Lower leg skin (tissue), 4 donors: ENCODE results near the gene MUC22. TPM values are rescaled to one million over a fixed set of nuclear protein-coding genes. Genes with fewer than 3 reads are reported as not detected.
"Not testable (repeated sequence)": the region's sequence is repeated elsewhere in the genome, so short reads cannot be mapped to it uniquely, and the experiment has no call there.

Experiments used
- DNase-seq, 2 donors: peaks; one replicate each; pipeline ENCODE4 v3.0.0-alpha.2; 2019; ENCODE audit warnings: low spot score in 2 of 2
- H3K4me3 ChIP-seq: fragments of 200-600 bp; sonication (generic); 2 replicates; pipeline ENCODE4 v1.5.1; 2017; ENCODE audit warnings: mild to moderate bottlenecking, low read depth; ENCODE audit not compliant: poor library complexity, severe bottlenecking
- POLR2A ChIP-seq, 2 donors: fragments of 450-650 bp; IDR thresholded peaks; one replicate each; pipeline ENCODE4 v1.6.1; 2016 to 2017; ENCODE audit warnings: antibody characterized with exemption in 2 of 2, mild to moderate bottlenecking in 1 of 2, moderate library complexity in 1 of 2
- WGBS, 2 donors: methylation state at CpG; one replicate each; pipeline ENCODE4 v1.1.5; 2018; 5-methylcytosine and 5-hydroxymethylcytosine counted together
- intact Hi-C: fragments of 100-400 bp; cut with DNase I; formaldehyde crosslinking; loops from one replicate; pipeline ENCODE4 v1.15.0; 2023; ENCODE audit warnings: low total_unique reads
- total RNA-seq, 4 donors: library from RNA; depleted of rRNA; stranded (reverse); fragments of >200 nt; gene quantifications; one replicate each; pipeline ENCODE4 v1.1.0, GENCODE V29; 2016
- TF ChIP-seq, protein P1 (sequence below), 3 donors: fragments of 450-650 bp; IDR thresholded peaks; one replicate each; pipeline ENCODE4 v1.5.1; 2016; ENCODE audit warnings: antibody characterized with exemption in 3 of 3, mild to moderate bottlenecking in 3 of 3, moderate library complexity in 2 of 3

The MUC22 gene
- total RNA-seq, 4 donors from 2014 or later: not detected

- no peak overlapping the region for H3K4me3 ChIP-seq
- DNase-seq: no peak
- TF ChIP-seq, protein P1, sequence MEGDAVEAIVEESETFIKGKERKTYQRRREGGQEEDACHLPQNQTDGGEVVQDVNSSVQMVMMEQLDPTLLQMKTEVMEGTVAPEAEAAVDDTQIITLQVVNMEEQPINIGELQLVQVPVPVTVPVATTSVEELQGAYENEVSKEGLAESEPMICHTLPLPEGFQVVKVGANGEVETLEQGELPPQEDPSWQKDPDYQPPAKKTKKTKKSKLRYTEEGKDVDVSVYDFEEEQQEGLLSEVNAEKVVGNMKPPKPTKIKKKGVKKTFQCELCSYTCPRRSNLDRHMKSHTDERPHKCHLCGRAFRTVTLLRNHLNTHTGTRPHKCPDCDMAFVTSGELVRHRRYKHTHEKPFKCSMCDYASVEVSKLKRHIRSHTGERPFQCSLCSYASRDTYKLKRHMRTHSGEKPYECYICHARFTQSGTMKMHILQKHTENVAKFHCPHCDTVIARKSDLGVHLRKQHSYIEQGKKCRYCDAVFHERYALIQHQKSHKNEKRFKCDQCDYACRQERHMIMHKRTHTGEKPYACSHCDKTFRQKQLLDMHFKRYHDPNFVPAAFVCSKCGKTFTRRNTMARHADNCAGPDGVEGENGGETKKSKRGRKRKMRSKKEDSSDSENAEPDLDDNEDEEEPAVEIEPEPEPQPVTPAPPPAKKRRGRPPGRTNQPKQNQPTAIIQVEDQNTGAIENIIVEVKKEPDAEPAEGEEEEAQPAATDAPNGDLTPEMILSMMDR (IDR thresholded peaks at IDR 0.05): no peak
- no peak for TF ChIP-seq POLR2A (IDR thresholded peaks at IDR 0.05)
- 85% methylated on average over 8 of the region's 8 CpGs for WGBS, 2 donors
- intact Hi-C loops: no loop called here
Observed at GRCh38 chr6:31038559-31038958, 28.3 kb downstream of the MUC22 start.

GRCh38 chr6:31040801-31041200 lies 30.5 kb downstream of the MUC22 start:
- DNase-seq: no peak
- WGBS, 2 donors: 82 to 85% methylated on average over 7 of the region's 7 CpGs
- no peak overlapping the region for H3K4me3 ChIP-seq
- intact Hi-C loops: no loop called here
- no peak for TF ChIP-seq POLR2A (IDR thresholded peaks at IDR 0.05)

DNA sequence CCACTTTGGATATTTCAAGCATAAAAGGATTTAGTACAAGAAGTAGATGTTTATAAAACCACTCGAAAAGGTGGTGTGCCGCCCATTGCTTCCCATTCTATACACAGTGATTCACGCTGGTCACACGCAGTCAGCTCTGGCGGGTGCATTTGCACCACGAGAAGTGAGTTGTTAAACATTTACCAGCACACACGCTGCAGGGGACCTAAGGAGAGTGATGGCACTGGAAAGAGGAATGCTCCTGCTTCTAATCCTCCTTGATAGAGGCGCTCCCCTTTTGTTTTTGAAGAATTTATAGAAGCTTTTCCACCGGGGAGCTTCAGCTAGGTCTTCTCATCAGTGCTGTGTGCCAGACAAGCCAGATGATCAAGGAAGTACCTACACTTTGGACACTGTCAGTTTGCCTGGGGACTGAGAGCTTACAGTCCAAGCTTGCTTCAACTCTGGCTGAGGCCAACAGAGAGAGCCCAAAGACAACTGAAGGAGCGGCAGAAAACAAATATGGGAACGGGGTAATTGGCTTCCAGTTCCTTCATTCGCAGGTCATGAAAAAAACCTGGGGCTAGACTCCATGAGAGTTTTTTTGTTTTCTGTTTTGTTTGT lies 31.2 kb downstream of the MUC22 start:
- TF ChIP-seq, protein P1 (IDR thresholded peaks at IDR 0.05): no peak
- TF ChIP-seq POLR2A (IDR thresholded peaks at IDR 0.05): no peak
- 77 to 82% methylated on average over 12 of the region's 12 CpGs for WGBS, 2 donors
- no peak overlapping the region for H3K4me3 ChIP-seq
- no peak for DNase-seq
- intact Hi-C loops: no loop called here

DNA sequence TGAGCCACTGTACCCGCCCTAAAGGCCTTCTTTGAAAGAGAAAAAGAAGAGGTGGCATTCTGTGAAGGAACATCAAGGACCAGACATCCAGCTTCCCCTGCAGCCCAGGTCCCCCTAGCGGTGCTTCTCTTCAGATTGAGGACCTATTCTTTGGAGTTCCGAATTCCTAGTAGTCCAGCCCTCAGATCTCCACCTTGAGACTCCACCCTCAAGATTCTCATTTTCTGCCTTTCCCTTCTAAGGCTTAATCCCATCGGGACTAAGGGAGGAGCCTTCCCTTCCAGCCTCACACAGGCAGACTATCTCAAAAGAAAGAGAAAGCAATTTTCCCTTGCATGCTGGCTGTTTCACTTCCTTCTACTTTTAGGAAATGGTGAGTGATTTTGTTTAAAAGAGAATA lies 32.5 kb downstream of the MUC22 start:
- no peak for DNase-seq
- no peak for TF ChIP-seq POLR2A (IDR thresholded peaks at IDR 0.05)
- TF ChIP-seq, protein P1 (IDR thresholded peaks at IDR 0.05): no peak
- intact Hi-C loops: no loop called here
- no peak overlapping the region for H3K4me3 ChIP-seq
- WGBS, 2 donors: 31 to 37% methylated on average over 4 of the region's 4 CpGs

- intact Hi-C loops: no loop called here
- H3K4me3 ChIP-seq: no peak overlapping the region
- DNase-seq: no peak
- TF ChIP-seq, protein P1 (IDR thresholded peaks at IDR 0.05): no peak
- TF ChIP-seq POLR2A (IDR thresholded peaks at IDR 0.05): no peak
- WGBS, 2 donors: 79 to 85% methylated on average over 4 of the region's 4 CpGs
Observed at GRCh38 chr6:31048099-31048498, 37.8 kb downstream of the MUC22 start.

DNA sequence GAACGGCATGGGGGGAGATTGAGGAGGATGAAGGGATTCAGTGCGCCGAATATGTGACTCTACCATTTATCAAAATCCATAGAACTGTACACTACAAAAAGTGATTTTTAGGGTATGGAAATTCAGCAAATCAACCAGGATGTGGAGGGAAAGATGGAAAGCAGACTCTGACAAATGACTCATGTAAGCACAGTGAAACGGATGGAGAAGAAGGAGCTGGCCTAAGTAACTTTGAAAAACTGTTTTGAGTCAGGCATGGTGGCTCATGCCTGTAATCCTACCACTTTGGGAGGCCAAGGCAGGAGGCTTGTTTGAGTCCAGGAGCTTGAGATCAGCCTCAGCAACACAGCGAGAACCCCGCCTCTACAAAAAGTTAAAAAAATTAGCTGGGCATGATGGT lies 39.2 kb downstream of the MUC22 start:
- WGBS, 2 donors: 87 to 94% methylated on average over 6 of the region's 6 CpGs
- no peak overlapping the region for H3K4me3 ChIP-seq
- DNase-seq: no peak
- no peak for TF ChIP-seq POLR2A (IDR thresholded peaks at IDR 0.05)
- TF ChIP-seq, protein P1 (IDR thresholded peaks at IDR 0.05): no peak
- intact Hi-C loops: no loop called here

DNA sequence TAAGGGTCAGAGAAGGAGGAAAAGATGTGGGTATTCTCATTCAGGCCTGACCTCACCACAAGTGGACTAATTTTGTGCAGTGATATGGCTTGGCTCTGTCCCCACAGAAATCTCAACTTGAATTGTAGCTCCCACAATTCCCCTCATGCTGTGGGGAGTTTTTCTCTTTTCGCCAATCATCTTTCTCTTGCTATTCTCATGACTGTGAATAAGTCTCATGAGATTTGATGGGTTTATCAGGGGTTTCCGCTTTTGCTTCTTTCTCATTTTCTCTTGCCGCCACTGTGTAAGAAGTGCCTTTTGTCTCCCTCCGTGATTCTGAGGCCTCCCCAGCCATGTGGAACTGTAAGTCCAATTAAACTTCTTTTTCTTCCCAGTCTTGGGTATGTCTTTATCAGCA lies 42.9 kb downstream of the MUC22 start:
- intact Hi-C loops, H3K4me3 ChIP-seq, DNase-seq: not testable (repeated sequence)
- 88 to 92% methylated on average over 4 of the region's 4 CpGs for WGBS, 2 donors
